Activated CD4-positive, CD25-positive, alpha-beta regulatory T cell treated with anti-CD3 and anti-CD28 coated beads, Interleukin-2, amount 50 U/mL, for 72 hours (primary cell): Measurements from ENCODE around the gene PPM1E.
"Not testable (repeated sequence)": the region's sequence is repeated elsewhere in the genome, so short reads cannot be mapped to it uniquely, and the experiment has no call there.

Source experiments
- DNase-seq: peaks from one replicate; pipeline ENCODE4 v3.0.0; 2021

Gene PPM1E

GRCh38 chr17:58783380-58783779, 27.7 kb downstream of the PPM1E start:
- DNase-seq, result no peak

- DNase-seq, result no peak
Observed at GRCh38 chr17:58785097-58785496, 29.4 kb downstream of the PPM1E start.

GRCh38 chr17:58786586-58787295, 31.1 kb downstream of the PPM1E start:
- DNase-seq, result no peak

GRCh38 chr17:58788199-58788598, 32.5 kb downstream of the PPM1E start:
- no peak for DNase-seq

DNA sequence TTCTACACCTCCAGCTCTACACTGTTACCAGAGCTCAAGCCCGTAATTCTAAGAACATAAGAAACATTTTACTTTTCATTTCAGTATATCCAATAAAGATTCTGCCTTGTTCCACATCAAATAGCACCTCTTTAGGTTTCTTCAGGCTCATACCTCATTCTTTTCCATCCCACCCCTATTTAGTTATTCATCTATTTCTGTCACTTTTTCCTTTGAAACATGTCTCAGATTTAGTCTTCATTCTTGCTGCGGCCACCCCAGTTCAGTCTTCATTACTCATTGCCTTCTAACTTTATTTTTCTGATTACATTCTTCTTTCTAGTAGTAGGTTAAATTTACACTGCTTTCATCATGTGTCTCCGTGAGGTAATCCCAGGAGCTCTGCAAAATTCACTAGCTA, 33.5 kb downstream of the PPM1E start:
- no peak for DNase-seq

- no peak for DNase-seq
Observed at GRCh38 chr17:58789831-58790230, 34.2 kb downstream of the PPM1E start.

DNA sequence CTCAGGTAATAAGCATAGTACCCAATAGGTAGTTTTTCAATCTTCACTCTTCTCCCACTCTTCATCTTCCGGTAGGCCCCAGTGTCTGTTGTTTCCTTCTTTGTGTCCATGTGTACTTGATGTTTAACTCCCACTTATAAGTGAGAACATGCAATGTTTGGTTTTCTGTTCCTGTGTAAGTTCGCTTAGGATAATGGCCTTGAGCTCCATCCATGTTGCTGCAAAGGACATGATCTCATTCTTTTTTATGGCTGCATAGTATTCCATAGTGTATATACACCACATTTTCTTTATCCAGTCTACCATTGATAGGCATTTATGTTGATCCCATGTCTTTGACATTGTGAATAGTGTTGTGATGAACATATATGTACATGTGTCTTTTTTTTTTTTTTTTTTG, 38.9 kb downstream of the PPM1E start:
- DNase-seq, result not testable (repeated sequence)

GRCh38 chr17:58802188-58802587, 46.5 kb downstream of the PPM1E start:
- no peak for DNase-seq

DNA sequence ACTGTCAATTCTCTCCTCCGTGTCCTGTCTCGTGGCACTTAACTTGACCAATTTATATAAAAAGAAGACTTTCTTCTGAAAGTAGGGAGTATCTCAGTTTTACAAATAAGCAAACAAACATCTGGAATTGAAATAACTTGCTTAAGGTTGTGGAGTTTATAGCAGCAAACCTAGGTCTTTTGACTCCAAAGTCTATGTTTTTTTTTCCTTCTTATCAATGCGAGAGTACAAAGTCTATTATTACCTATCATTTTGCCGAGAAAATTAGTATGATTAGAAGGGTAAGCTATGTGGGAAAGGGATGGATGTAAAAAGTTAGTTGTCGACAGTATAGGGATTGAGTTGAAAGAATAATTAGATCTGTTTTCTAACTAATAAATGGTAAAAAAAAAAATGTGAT, 50.4 kb downstream of the PPM1E start:
- DNase-seq, result no peak

DNA sequence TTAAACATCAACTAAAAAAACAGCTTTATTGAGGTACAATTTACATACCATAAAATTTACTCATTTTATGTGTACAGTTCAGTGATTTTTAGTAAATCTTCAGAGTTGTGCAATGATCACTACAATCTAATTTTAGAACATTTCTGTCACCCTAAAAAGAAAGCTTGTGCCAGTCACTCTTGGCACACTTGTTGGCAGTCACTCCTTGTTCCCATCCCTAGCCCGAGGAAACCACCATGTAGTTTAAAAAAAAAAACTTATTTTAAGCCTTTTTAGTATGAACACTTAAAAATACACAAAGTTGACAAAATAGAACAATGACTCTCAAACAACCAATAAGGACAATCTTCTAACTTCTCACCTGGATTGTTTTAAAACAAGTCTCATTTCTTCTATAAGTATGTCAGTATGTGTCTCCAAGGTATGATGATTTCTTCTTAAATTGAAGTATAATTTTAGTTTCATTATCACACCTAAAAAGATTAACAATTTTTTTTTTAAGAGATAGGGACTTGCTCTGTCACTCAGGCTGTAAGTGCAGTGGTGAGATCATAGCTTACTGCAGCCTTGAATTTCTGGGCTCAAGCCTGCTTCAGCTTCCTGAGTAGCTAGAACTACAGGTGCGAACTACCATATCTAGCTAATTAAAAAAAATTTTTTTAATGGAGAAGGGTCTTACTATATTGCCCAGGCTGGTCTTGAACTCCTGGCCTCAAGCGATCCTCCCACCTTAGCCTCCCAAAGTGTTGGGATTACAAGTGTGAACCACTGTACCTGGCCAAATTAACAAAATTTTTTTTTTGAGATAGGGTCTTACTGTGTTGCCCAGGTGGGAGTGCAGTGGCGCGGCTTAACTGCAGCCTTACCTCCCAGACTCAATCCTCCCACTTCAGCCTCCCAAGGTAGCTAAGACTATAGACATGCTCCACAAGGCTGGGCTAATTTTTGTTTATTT, 53.2 kb downstream of the PPM1E start:
- DNase-seq, result no peak

- no peak for DNase-seq
Observed at GRCh38 chr17:58809564-58809936, 53.9 kb downstream of the PPM1E start.

DNA sequence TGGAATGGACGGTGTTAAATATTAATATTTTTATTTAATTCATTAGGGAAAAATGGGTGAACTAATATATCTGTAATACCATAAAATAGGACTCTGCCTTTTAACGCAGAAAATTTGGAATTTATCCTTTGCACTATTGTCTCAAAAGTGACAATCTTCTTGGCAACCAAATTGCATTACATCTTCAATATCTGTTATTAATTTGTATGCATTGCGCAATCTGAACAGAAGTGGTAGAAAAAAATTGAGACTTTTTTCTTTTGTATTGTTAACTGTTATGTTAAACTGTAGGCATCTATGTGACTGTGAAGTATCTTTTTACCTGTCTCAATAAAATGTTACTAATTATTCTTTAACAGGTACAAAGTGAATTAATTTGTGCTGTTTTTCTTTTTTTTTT, 55.6 kb downstream of the PPM1E start:
- no peak for DNase-seq

DNA sequence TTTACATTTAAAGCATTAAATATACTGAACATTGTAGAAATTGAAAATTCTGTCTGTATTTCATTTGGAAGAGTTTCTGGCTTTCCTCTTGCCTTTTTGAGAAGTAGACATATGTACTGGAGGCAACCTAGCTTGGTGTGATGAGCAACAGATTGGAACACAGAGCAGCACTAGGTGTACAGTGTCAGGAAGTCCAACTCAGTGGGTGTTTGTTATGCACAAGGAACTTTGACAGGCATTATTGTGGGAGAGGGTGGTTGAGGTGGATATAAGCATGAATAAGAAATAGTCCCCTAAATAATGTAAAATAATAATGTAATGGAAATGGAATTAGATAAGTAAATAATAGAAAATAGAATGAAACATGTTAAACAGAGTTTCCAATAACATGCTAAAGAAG, 58.1 kb downstream of the PPM1E start:
- no peak for DNase-seq

DNA sequence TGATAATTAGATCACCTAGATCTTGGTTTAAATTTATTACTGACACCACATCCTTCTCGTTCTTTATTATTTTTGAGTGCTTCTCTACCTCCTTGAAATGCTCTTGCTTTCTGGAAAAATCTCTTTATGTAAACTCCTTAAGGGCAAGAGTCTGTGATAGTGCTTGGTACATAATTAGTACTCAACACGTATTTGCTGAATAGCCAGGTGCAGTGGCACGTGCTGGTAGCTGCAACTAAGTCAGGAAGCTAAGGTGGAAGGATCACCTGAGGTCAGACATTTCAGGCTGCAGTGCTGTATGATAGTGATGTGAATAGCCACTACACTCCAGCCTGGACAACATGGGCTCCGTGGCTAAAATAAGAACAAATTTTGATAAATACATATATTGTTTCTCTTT, 63.0 kb downstream of the PPM1E start:
- no peak for DNase-seq

DNA sequence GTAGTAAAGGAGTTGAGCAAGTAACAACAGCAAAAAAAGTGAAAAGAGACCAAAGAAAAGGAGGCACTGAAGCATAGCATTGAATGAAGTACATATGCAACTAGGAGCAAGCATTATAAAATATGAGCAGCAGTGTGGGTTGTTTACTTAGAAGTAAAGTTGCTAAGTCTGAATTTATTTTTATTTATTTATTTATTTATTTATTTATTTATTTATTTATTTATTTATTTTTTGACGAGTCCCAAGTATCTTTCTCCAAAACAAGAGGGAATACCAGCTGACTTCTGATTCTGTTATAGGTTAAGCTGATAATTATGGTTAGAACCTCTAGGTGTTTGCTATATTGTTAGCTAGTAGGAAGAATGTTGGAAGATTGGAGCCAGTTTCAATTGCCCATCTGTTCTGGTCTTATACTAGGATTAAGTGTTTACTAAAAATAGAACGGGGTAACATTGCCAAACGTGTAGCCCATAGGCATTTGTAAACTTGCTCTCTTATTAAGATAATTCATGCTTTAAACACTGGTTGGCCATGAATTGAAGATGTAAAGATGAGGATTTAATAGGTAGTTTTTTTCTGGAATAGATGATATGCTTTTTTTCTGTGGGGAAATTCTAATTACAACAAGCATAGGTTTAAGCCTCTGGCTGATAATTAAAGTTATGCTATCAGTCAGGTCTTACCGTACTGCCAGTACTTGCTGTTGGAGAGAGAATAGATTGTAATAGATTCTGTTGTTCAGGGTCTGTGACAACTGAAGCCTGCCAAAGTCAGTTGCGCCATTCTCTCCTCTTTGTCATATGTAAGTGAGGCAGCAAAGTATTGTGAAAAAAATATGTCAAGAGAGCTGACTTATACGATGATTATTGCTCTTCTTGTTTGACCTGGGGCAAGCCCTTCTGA, 66.7 kb downstream of the PPM1E start:
- DNase-seq, result no peak

GRCh38 chr17:58823051-58823525, 67.4 kb downstream of the PPM1E start:
- no peak for DNase-seq

DNA sequence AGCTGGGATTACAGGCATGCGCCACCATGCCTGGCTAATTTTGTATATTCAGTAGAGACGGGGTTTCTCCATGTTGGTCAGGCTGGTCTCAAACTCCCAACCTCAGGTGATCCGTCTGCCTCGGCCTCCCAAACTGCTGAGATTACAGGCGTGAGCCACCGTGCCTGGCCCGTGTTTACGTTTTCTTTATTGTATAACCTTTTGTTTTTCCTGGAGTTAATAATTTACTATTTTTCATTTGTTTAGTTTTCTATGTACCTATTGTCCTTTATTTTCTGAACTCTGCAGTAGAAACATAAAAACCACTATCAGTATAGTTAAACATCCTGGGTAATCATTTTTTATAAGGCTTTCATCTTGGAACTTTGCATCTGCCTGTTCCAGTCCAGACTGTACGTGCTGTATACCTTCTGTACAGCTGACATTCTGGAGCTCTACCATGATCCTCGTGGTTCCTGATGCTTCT, 73.6 kb downstream of the PPM1E start:
- DNase-seq, result no peak

DNA sequence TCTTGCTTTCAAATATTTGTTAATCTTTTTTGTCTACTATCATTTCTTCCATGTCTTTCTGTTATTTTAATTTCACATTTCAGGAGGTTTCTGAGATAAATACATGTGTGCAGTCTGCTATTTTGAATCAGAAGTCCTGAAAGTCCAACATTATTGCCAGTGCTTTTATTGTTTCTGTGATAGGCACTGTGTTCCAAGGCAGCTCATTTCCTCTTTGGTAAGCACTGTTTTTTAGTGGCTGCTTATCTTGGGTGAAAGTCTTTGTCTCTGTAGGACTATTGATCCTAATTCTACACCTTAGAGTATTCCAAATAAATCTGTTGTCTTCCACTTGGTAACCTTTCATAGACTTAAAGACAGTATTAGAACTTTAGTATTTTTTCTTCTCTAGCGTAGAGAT, 76.1 kb downstream of the PPM1E start:
- no peak for DNase-seq

- DNase-seq, result no peak
Observed at GRCh38 chr17:58832514-58832913, 76.9 kb downstream of the PPM1E start.

DNA sequence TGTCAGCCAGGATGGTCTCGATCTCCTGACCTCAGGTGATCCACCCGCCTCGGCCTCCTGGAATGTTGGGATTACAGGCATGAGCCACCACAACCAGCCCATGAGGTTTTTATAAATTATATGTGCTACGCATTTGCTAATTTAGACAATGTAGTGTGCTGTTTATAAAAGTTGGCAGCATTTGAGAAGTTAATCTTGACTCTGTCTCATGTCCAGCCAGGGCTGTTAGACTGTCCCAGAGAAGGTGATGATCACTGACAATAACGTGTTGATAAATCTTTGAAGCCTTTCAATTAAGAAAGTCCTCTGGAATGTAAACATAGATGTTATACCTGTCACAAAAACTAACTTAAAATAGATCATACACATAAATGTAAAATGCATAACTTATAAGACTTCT, 82.0 kb downstream of the PPM1E start:
- DNase-seq, result no peak

DNA sequence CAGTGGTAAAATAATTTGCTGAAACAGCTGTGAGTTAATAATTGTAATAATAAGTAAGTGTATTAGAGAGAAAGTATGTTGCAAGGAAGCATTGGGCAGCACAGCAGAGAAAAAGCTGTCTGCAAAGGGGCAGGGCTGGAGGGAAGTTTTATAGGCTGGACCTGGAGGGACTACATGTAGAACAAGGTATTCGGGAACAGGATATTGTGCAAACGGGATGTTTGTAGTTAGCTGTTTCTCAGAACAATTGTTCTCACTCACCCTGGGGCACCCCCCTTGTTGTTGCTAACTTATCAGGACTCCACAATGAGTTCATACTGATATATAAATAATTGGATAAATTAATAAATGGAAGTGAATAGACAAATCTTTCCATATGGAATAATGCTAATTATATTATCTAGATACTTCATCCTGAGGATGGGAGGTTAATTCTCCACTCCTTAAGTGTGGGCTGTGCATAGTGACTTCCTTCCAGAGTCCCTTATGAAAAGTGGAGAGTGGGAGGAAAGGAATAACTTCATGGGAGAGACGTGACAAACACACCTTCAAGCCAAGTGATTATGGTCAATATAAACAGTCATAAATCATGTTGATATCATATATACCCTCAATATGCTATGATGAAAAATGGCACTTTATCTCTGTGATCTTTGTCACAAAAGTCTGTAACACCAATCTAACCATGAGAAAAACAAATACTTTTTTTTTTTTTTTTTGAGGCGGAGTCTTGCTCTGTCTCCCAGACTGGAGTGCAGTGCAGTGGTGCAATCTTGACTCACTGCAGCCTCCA, 85.4 kb downstream of the PPM1E start:
- DNase-seq, result no peak

GRCh38 chr17:58846413-58846812, 90.8 kb downstream of the PPM1E start:
- not testable (repeated sequence) for DNase-seq
